Memory B cell (primary cell): ENCODE data around the gene MMP11.

Experiments
- ATAC-seq: fragments of 150-1000 bp; cut with Tn5 transposase; 2 replicates; pipeline ENCODE4 v1.10.0; 2021; ENCODE audit warnings: low read depth, mild to moderate bottlenecking, moderate library complexity
- DNase-seq, 2 donors: peaks; one replicate each; pipeline ENCODE4 v3.0.0; 2022; ENCODE audit warnings: low spot score in 2 of 2
- H3K27ac Mint-ChIP-seq: one replicate; pipeline ENCODE4 v1.8.0; 2022; ENCODE audit warnings: mild to moderate bottlenecking, moderate library complexity, mixed read lengths
- H3K27me3 Mint-ChIP-seq: one replicate; pipeline ENCODE4 v1.8.0; 2022; ENCODE audit warnings: mixed read lengths
- H3K36me3 Mint-ChIP-seq: one replicate; pipeline ENCODE4 v1.8.0; 2022; ENCODE audit warnings: mild to moderate bottlenecking, mixed read lengths
- H3K4me1 Mint-ChIP-seq: one replicate; pipeline ENCODE4 v1.8.0; 2022; ENCODE audit warnings: mixed read lengths
- H3K4me3 Mint-ChIP-seq: one replicate; pipeline ENCODE4 v1.8.0; 2022; ENCODE audit warnings: mild to moderate bottlenecking, moderate library complexity, mixed read lengths
- H3K9me3 Mint-ChIP-seq: one replicate; pipeline ENCODE4 v1.8.0; 2022; ENCODE audit warnings: mixed read lengths

MMP11 gene

DNA sequence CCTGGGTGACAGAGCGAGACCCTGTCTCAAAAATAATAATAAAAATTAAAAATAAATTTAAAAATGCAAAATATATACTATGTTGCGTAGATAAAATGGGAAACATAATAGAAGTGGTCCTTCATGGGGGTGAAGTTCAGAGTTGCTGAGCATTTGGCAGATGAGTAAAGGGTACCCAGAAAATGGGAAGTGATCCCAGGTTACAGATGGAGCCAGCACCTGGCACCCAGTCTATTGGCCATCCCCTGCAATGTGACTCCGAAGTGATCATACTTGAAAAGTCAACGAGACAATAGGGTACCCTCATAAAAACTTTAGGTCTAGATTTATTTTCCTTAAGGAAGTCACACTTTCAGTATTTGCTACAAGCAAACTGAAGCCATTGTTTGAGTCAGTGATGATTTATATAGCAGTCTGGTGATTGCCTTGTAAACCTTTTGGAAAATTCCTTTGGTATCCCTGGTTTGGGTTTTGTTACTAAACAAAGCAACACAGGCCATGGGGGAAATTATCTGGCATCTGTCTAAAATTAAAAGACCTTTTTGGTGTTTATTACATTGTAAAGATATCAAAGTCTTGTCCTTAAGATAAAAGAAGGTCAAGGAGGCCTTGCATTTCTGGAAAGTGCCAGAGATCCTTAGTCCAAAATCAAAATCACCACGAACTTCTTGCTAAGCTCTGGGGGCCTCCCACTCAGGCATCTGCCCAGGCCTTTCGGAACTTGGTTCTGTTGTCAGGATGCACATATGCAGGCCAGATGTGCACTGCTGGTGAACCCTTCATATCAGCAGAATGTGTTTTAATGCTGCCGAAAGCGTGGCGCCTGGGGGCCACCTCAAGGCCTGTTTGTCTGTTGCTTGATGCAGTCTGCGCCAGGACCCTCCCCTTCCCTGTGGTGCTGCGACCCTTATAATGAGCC lies 18.4 kb downstream of the MMP11 start:
- Mint-ChIP-seq H3K27me3 (no peaks in the 10 kb centered on the region), H3K4me1 (peaks cover 11% of the 10 kb centered on the region), H3K9me3 (no peaks in the 10 kb centered on the region), H3K36me3 (peaks cover 14% of the 10 kb centered on the region), H3K27ac (no peak overlapping the region), H3K4me3 (no peak overlapping the region)
- no peak for ATAC-seq
- no peak for DNase-seq

GRCh38 chr22:23791738-23792645 lies 19.3 kb downstream of the MMP11 start:
- ATAC-seq (no peak), DNase-seq (no peak)
- Mint-ChIP-seq H3K27me3 (no peaks in the 10 kb centered on the region), H3K4me1 (peaks cover 9% of the 10 kb centered on the region), H3K4me3 (no peak overlapping the region), H3K9me3 (no peaks in the 10 kb centered on the region), H3K27ac (no peak overlapping the region), H3K36me3 (peaks cover 22% of the 10 kb centered on the region)

GRCh38 chr22:23793326-23793725 lies 20.7 kb downstream of the MMP11 start:
- Mint-ChIP-seq H3K27me3 (no peaks in the 10 kb centered on the region), H3K27ac (no peak overlapping the region), H3K9me3 (no peaks in the 10 kb centered on the region), H3K36me3 (peaks cover 22% of the 10 kb centered on the region), H3K4me1 (peaks cover 12% of the 10 kb centered on the region), H3K4me3 (no peak overlapping the region)
- DNase-seq = no peak
- no peak for ATAC-seq

GRCh38 chr22:23796461-23796860 lies 23.8 kb downstream of the MMP11 start:
- H3K9me3 Mint-ChIP-seq = no peaks in the 10 kb centered on the region
- H3K27ac Mint-ChIP-seq = no peak overlapping the region
- no peak overlapping the region for H3K4me3 Mint-ChIP-seq
- DNase-seq (no peak), ATAC-seq (no peak)
- peaks cover 25% of the 10 kb centered on the region for H3K4me1 Mint-ChIP-seq
- peaks cover 20% of the 10 kb centered on the region for H3K36me3 Mint-ChIP-seq
- no peaks in the 10 kb centered on the region for H3K27me3 Mint-ChIP-seq

GRCh38 chr22:23800297-23801237 lies 27.9 kb downstream of the MMP11 start:
- H3K4me3 Mint-ChIP-seq = peak overlapping the region; percentile 97
- peaks cover 33% of the 10 kb centered on the region for H3K36me3 Mint-ChIP-seq
- H3K27ac Mint-ChIP-seq = peak overlapping the region; percentile 95
- H3K27me3 Mint-ChIP-seq = no peaks in the 10 kb centered on the region
- ATAC-seq (peak; percentile 70), DNase-seq (peak; percentile 63 to 67)
- H3K4me1 Mint-ChIP-seq = peaks cover 58% of the 10 kb centered on the region
- no peaks in the 10 kb centered on the region for H3K9me3 Mint-ChIP-seq

DNA sequence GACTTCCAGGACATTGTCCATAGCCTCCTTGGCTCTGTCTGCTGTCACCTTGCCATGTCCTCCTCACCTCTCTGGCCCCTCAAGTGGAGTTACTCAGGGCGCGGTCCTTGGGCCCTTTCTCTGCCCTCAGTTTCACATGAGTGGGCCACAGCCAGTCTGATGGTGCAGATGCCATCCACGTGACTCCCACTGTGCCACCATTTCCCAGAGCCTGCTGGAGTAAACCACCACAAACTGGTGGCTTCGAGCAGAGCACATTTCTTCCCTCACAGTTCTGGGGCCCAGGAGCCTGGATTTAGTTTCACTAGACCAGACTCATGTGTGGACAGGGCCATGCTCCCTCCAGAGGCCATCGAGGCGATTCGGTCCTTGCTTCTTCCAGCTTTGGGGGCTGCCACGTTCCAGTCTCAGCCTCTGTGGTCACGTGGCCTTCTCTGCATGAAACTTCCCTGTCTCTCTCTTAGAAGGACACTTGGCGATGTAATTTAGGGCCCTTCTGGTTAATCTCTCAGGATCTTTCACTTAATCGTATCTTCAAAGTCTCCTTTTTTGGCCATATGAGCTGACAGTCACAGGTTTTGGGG lies 28.7 kb downstream of the MMP11 start:
- DNase-seq = no peak
- ATAC-seq = peak; percentile 3
- Mint-ChIP-seq H3K36me3 (peaks cover 31% of the 10 kb centered on the region), H3K9me3 (no peaks in the 10 kb centered on the region), H3K4me1 (peaks cover 65% of the 10 kb centered on the region), H3K27me3 (no peaks in the 10 kb centered on the region), H3K27ac (peak overlapping the region; percentile 95), H3K4me3 (peak overlapping the region; percentile 97)

DNA sequence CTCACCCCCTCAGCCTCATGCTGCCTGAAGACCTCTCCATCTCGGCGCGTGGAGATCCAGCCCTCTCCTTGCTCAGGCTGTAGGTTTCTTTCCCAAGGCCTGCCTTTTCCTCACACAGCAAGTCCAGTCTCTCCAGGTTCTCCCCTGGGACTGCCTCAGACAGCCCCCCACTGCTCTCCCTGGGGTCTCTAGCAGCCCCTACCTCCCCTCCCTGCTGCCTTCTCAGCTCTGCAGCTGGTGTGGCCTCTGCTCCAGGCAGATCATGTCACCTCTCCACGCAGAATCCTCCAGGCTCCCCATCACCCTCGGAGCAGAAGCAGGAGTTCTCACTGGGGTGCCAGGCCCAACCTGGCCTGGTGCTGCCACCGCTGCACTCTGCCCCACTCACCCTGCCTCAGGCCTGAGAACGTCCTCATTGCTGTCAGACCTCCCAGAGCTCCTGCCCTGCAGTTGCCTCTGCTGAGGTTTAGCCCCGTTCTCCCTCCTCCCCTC lies 29.3 kb downstream of the MMP11 start:
- H3K4me1 Mint-ChIP-seq = peaks cover 68% of the 10 kb centered on the region
- peaks cover 27% of the 10 kb centered on the region for H3K36me3 Mint-ChIP-seq
- ATAC-seq = no peak
- H3K27me3 Mint-ChIP-seq = no peaks in the 10 kb centered on the region
- no peaks in the 10 kb centered on the region for H3K9me3 Mint-ChIP-seq
- no peak for DNase-seq
- peak overlapping the region; percentile 97 for H3K4me3 Mint-ChIP-seq
- H3K27ac Mint-ChIP-seq = peak overlapping the region; percentile 95

DNA sequence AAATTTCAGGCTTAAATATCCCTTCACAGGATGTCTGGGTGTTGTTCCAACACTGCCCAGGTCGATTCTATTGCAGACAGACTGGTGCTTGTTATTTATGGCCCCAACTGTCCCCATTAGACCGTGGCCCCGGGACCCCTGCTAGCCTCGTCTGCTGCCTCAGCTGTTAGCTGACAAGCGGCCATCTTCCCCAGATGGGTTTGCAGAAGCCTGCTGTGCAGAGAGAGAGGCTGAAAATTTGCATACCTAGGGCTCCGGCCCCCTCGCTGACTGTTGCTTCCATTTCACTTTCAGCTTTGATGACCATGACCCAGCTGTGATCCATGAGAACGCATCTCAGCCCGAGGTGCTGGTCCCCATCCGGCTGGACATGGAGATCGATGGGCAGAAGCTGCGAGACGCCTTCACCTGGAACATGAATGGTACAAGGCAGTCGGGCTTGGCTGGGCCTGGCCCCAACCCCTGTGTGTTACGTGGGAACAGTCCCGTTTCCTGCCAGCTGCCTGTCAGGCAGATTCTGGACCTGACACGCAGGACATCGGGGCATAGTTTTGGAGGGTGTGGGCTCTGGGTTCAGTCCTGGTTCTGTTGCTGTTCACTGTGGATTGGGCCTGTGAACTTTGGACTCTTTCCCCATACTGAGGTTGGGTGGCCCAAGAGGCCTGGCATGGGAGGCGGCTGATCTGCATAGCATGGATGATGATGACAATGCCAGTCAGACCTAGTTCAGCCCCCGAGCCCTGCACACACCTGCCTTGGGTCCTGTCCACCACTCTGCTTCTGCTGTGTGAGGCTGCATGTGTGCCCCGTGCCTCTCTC lies 30.6 kb downstream of the MMP11 start:
- Mint-ChIP-seq H3K4me1 (peaks cover 71% of the 10 kb centered on the region), H3K27ac (peak overlapping the region; percentile 95), H3K27me3 (no peaks in the 10 kb centered on the region), H3K9me3 (no peaks in the 10 kb centered on the region), H3K4me3 (peak overlapping the region; percentile 97), H3K36me3 (peaks cover 30% of the 10 kb centered on the region)
- ATAC-seq = peak; percentile 16
- peak in 1 of 2 donors; percentile 26 for DNase-seq

DNA sequence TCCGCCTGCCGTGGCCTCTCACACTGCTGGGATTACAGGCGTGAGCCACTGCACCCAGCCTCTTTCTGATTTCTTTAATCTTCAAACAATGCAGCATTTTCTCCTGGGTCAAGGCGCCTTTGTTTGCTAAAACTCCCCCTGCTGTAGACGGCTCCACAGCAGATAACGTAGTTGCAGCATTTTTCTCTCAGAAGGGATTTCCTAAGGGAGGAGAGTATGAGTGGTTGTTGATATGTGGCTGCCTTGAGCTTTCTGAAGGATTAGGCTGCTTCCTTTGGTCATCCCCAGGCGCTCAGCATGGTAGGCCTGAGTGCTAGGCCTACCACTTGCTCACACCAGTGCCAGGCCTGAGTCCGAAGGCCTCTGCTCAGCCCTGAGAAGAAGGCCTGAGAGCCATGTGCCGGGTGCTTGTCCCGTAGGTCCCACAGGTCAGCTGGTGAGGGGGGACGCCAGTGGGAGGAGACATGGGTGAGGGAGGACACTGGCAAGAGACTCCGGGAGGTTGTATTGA lies 32.2 kb downstream of the MMP11 start:
- peak overlapping the region; percentile 97 for H3K4me3 Mint-ChIP-seq
- peaks cover 64% of the 10 kb centered on the region for H3K4me1 Mint-ChIP-seq
- H3K9me3 Mint-ChIP-seq = no peaks in the 10 kb centered on the region
- H3K36me3 Mint-ChIP-seq = peaks cover 30% of the 10 kb centered on the region
- peak overlapping the region; percentile 91 for H3K27ac Mint-ChIP-seq
- no peaks in the 10 kb centered on the region for H3K27me3 Mint-ChIP-seq
- no peak for DNase-seq
- ATAC-seq = no peak

- peak overlapping the region; percentile 97 for H3K4me3 Mint-ChIP-seq
- no peaks in the 10 kb centered on the region for H3K9me3 Mint-ChIP-seq
- ATAC-seq = peak; percentile 23
- peaks cover 31% of the 10 kb centered on the region for H3K36me3 Mint-ChIP-seq
- peaks cover 53% of the 10 kb centered on the region for H3K4me1 Mint-ChIP-seq
- H3K27me3 Mint-ChIP-seq = no peaks in the 10 kb centered on the region
- peak overlapping the region; percentile 91 for H3K27ac Mint-ChIP-seq
- DNase-seq = no peak
These were observed 34.2 kb downstream of the MMP11 start for GRCh38 chr22:23806837-23807236.

GRCh38 chr22:23812378-23812777 lies 39.7 kb downstream of the MMP11 start:
- Mint-ChIP-seq H3K27ac (peak overlapping the region; percentile 28), H3K36me3 (peaks cover 24% of the 10 kb centered on the region), H3K9me3 (no peaks in the 10 kb centered on the region), H3K4me3 (no peak overlapping the region), H3K27me3 (no peaks in the 10 kb centered on the region), H3K4me1 (peaks cover 17% of the 10 kb centered on the region)
- ATAC-seq = no peak
- DNase-seq = no peak

GRCh38 chr22:23815541-23816155 lies 43.0 kb downstream of the MMP11 start:
- no peak overlapping the region for H3K27ac Mint-ChIP-seq
- ATAC-seq (no peak), DNase-seq (no peak)
- H3K27me3 Mint-ChIP-seq = no peaks in the 10 kb centered on the region
- H3K9me3 Mint-ChIP-seq = no peaks in the 10 kb centered on the region
- H3K4me3 Mint-ChIP-seq = no peak overlapping the region
- peaks cover 35% of the 10 kb centered on the region for H3K36me3 Mint-ChIP-seq
- H3K4me1 Mint-ChIP-seq = peaks cover 33% of the 10 kb centered on the region
